ENCODE results near the gene FAM114A1. TPM values are rescaled to one million over a fixed set of nuclear protein-coding genes. Genes with fewer than 3 reads are reported as not detected.

FAM114A1 gene
- total RNA-seq, 1 donor from 2014 or later, result 11.3 TPM

DNA sequence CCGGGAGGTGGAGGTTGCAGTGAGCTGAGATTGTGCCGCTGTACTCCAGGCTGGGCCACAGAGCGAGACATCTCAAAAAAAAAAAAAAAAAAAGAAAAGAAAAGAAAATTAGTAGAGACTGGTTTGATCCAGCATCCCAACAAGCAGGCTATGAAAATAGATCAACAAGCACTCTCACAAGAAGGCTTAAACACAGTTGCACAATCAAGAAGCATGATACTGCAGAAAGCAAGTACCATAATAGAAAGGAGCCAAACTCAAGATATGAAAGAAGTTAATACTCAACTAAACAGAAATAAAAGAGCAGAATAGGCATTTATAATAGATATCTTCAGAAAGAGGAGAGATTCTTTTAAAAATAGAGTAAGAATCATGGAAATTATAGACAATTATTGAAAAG is 21.6 kb upstream of the FAM114A1 start:
- peaks cover 7% of the 10 kb centered on the region for H3K4me1 Mint-ChIP-seq
- H3K4me3 Mint-ChIP-seq, result no peak overlapping the region
- H3K27me3 Mint-ChIP-seq (ENCODE audit: low read depth), result no peaks in the 10 kb centered on the region
- H3K27ac Mint-ChIP-seq (ENCODE audit: unreplicated experiment), result no peak overlapping the region
- DNase-seq (ENCODE audit: low read depth, low spot score), result no peak
- peaks cover 9% of the 10 kb centered on the region for H3K9me3 Mint-ChIP-seq
- peaks cover 12% of the 10 kb centered on the region for H3K36me3 Mint-ChIP-seq (ENCODE audit: low read depth)
- TF ChIP-seq, protein P1, sequence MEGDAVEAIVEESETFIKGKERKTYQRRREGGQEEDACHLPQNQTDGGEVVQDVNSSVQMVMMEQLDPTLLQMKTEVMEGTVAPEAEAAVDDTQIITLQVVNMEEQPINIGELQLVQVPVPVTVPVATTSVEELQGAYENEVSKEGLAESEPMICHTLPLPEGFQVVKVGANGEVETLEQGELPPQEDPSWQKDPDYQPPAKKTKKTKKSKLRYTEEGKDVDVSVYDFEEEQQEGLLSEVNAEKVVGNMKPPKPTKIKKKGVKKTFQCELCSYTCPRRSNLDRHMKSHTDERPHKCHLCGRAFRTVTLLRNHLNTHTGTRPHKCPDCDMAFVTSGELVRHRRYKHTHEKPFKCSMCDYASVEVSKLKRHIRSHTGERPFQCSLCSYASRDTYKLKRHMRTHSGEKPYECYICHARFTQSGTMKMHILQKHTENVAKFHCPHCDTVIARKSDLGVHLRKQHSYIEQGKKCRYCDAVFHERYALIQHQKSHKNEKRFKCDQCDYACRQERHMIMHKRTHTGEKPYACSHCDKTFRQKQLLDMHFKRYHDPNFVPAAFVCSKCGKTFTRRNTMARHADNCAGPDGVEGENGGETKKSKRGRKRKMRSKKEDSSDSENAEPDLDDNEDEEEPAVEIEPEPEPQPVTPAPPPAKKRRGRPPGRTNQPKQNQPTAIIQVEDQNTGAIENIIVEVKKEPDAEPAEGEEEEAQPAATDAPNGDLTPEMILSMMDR (conservative IDR thresholded peaks at IDR 0.05), result no peak

DNA sequence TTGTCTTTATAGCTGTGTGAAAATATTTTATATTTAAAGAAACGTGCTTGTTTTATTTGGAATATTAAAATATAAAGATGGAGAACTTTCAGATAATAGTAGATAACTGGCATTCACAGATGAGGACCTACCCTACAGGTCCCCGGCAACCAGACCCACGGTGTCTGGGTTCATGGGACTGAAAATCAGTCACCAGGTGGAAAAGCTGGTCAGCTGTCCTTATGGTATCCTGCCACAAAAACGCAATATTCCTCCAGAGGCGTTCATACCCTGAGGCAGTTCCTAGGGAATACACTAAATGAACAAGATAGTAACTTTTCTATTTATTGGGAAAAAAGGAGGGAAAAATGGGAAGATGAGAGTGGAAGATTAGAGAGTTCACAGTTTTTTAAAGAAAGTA is 12.1 kb upstream of the FAM114A1 start:
- H3K27ac Mint-ChIP-seq (ENCODE audit: unreplicated experiment), result no peak overlapping the region
- TF ChIP-seq, protein P1 (conservative IDR thresholded peaks at IDR 0.05), result no peak
- peaks cover 24% of the 10 kb centered on the region for H3K4me1 Mint-ChIP-seq
- H3K9me3 Mint-ChIP-seq, result no peaks in the 10 kb centered on the region
- H3K4me3 Mint-ChIP-seq, result no peak overlapping the region
- H3K27me3 Mint-ChIP-seq (ENCODE audit: low read depth), result no peaks in the 10 kb centered on the region
- H3K36me3 Mint-ChIP-seq (ENCODE audit: low read depth), result no peaks in the 10 kb centered on the region
- no peak for DNase-seq (ENCODE audit: low read depth, low spot score)

DNA sequence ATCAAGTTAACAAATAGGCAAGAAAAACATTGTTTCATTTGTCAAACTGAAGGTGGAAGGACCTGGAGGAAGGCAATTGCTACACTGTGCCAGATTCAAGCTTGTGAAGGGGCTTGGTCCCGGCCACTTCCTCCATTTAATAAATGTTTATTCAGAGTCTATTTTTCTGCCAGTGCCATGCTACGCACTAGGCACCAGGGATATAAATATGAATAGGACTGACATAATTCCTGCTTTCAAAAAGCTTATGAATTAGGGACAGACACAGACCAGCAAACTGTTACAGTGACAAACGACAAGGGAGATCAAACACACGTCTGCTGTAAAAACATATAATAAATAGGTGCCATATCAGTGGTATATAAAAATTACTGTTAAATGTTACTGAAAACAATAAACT is 11.6 kb upstream of the FAM114A1 start:
- no peaks in the 10 kb centered on the region for H3K36me3 Mint-ChIP-seq (ENCODE audit: low read depth)
- H3K4me3 Mint-ChIP-seq, result no peak overlapping the region
- no peak for DNase-seq (ENCODE audit: low read depth, low spot score)
- no peaks in the 10 kb centered on the region for H3K27me3 Mint-ChIP-seq (ENCODE audit: low read depth)
- H3K4me1 Mint-ChIP-seq, result peaks cover 24% of the 10 kb centered on the region
- TF ChIP-seq, protein P1 (conservative IDR thresholded peaks at IDR 0.05), result no peak
- H3K27ac Mint-ChIP-seq (ENCODE audit: unreplicated experiment), result no peak overlapping the region
- no peaks in the 10 kb centered on the region for H3K9me3 Mint-ChIP-seq

DNA sequence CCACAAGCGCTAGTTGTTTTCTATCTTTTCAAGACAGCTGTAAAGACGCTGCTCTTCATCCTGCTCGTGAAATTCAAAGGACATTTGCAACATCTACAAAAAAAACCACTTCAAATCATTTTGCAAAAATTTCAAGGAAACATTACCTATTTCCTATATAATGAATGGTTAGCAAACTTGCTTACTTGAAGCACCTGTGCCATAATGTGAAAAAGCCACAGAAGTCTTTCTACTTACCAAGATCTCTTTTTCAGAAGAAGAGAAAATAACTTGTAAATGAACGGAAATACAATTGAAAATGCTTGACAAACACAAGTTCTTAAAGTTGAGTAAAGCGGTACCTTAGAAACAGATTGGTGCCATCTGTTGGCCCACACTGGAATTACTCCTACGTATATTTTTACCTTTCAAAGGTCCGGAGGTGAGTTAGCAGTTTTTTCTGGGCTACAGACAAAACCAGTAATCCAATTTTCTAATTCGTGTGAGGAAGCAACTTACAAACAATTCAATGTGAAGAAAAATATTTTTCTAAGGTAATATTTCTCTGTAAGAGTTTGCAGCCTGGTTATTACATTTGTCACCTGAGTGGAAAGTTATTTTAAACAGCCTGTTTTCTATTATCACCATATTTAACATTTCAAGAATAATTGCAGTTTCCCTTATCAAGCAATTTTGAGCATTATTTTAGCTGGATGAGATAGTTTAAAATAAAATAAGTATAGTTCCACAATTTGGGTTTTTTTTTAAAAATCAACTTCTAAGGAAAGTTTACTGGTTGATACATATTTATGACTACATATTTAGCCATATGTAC is 10.9 kb upstream of the FAM114A1 start, which contains the start of gene TLR6:
Gene TLR6 (minus strand): TSS at position 294 of the 814 bp plus-strand sequence. CDS start 27,344 bp downstream, outside the sequence.
- Mint-ChIP-seq H3K4me1 (peaks cover 24% of the 10 kb centered on the region), H3K27me3 (ENCODE audit: low read depth) (peaks cover 2% of the 10 kb centered on the region), H3K27ac (ENCODE audit: unreplicated experiment) (no peak within 1 kb of the TSS), H3K36me3 (ENCODE audit: low read depth) (no peaks in the 10 kb centered on the region), H3K9me3 (no peaks in the 10 kb centered on the region), H3K4me3 (no peak within 1 kb of the TSS)
- peak; percentile 54 for DNase-seq (ENCODE audit: low read depth, low spot score)
- TF ChIP-seq, protein P1 (conservative IDR thresholded peaks at IDR 0.05), result peak; percentile 88

DNA sequence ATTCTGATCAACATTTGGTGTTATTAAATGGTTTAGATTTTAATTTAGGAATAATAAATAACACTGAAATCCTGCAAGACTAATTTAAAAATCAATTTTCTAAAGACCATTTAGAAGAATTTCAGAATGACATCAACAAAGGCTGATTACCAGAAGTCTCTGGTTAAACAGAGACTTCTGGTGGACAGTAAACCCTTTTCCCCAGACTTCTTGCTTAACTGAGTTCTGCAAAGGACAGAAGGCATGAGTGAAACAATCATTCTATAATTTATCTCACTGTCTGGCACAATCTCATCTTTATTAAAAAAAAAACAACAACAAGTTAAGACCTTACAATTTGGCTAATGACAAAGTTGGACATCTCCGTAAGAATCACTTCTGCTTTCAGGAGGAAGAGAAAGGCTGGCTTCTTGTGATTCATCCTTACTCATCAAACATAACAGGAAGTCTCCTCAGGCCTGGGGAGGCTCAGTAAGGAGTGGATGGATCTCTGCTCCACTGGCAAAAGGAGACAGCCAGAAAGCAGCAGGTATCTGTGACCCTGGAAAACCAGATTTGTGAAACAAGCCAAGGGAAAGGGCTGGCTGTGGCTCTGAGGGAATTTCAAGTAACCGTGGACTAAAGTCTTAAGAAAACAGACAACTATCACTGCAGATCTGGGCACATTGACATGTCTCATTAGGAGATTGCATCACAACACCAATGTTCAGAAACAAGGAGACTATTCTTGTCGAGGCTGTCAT is 10.1 kb upstream of the FAM114A1 start:
- H3K9me3 Mint-ChIP-seq, result no peaks in the 10 kb centered on the region
- H3K27ac Mint-ChIP-seq (ENCODE audit: unreplicated experiment), result no peak overlapping the region
- H3K27me3 Mint-ChIP-seq (ENCODE audit: low read depth), result peaks cover 2% of the 10 kb centered on the region
- TF ChIP-seq, protein P1 (conservative IDR thresholded peaks at IDR 0.05), result no peak
- H3K36me3 Mint-ChIP-seq (ENCODE audit: low read depth), result no peaks in the 10 kb centered on the region
- no peak overlapping the region for H3K4me3 Mint-ChIP-seq
- H3K4me1 Mint-ChIP-seq, result peaks cover 24% of the 10 kb centered on the region
- DNase-seq (ENCODE audit: low read depth, low spot score), result no peak
